Activated CD4-positive, alpha-beta memory T cell treated with anti-CD3 and anti-CD28 coated beads for 36 hours (primary cell): Measurements from ENCODE around the gene FGF11. TPM values are rescaled to one million over a fixed set of nuclear protein-coding genes. Genes with fewer than 3 reads are reported as not detected.
A peak's percentile ranks its signal among the peaks of the same experiment; 100 is the strongest.

ENCODE experiments used
- CTCF ChIA-PET: fragments of 350-600 bp; sonication (Branson Sonifier 250); formaldehyde crosslinking; loops from one replicate; lab custom pipeline; 2021; ENCODE audit warnings: antibody characterized with exemption, inconsistent platforms; lab: Charles Lee
- POLR2A ChIA-PET: fragments of 350-600 bp; sonication (Branson Sonifier 250); formaldehyde crosslinking; loops from one replicate; lab custom pipeline; 2021; ENCODE audit warnings: antibody characterized with exemption; lab: Charles Lee
- DNase-seq: peaks from one replicate; pipeline ENCODE4 v3.0.0-alpha.2; 2020
- H3K27ac Mint-ChIP-seq: one replicate; pipeline ENCODE4 v1.8.0; 2021; ENCODE audit warnings: mixed read lengths
- H3K27me3 Mint-ChIP-seq: one replicate; pipeline ENCODE4 v1.8.0; 2021; ENCODE audit warnings: mixed read lengths
- H3K36me3 Mint-ChIP-seq: one replicate; pipeline ENCODE4 v1.8.0; 2021; ENCODE audit warnings: mixed read lengths
- H3K4me1 Mint-ChIP-seq: one replicate; pipeline ENCODE4 v1.8.0; 2021; ENCODE audit warnings: low read depth, mixed read lengths
- H3K4me3 Mint-ChIP-seq: one replicate; pipeline ENCODE4 v1.8.0; 2021; ENCODE audit warnings: mild to moderate bottlenecking, mixed read lengths
- H3K9me3 Mint-ChIP-seq: one replicate; pipeline ENCODE4 v1.8.0; 2021; ENCODE audit warnings: mixed read lengths
- intact Hi-C: fragments of 100-400 bp; cut with micrococcal nuclease; formaldehyde crosslinking; loops from one replicate; pipeline ENCODE4 v1.15.1; 2023
- total RNA-seq, 2 experiments: library from RNA; stranded (reverse); gene quantifications; one replicate each; pipeline ENCODE4 v1.2.3, GENCODE V29; 2021

The FGF11 gene
- total RNA-seq, result 1 to 10 TPM; 1.0 to 2.1 TPM

GRCh38 chr17:7439462-7440112, at the start of gene FGF11:
Gene FGF11, plus strand, starts transcription at chr17:7439512. Its CDS starts 109 bp downstream, at chr17:7439621.
- intact Hi-C loops, result loop anchor here (5.0 to 10.0 kb wide), 3 partner anchors 107 to 685 kb away; partner anchors contain the start of genes CTDNEP1, ELP5 and HES7
- Mint-ChIP-seq H3K27me3 (peaks cover 42% of the 10 kb centered on the region), H3K27ac (no peak within 1 kb of the TSS), H3K4me3 (peak within 1 kb of the TSS; percentile 66), H3K9me3 (no peaks in the 10 kb centered on the region), H3K4me1 (peaks cover 43% of the 10 kb centered on the region), H3K36me3 (peaks cover 6% of the 10 kb centered on the region)
- CTCF ChIA-PET, result interaction anchor here (1.6 to 1.7 kb wide), 2 partner anchors 84 to 121 kb away, joined by 7 to 8 read pairs; partner anchors contain the start of gene SENP3
- no peak for DNase-seq
- POLR2A ChIA-PET, result interaction anchor here (0.9 kb wide), 1 partner anchor 248 kb away, joined by 3 read pairs; the partner anchor contains the start of gene TP53

DNA sequence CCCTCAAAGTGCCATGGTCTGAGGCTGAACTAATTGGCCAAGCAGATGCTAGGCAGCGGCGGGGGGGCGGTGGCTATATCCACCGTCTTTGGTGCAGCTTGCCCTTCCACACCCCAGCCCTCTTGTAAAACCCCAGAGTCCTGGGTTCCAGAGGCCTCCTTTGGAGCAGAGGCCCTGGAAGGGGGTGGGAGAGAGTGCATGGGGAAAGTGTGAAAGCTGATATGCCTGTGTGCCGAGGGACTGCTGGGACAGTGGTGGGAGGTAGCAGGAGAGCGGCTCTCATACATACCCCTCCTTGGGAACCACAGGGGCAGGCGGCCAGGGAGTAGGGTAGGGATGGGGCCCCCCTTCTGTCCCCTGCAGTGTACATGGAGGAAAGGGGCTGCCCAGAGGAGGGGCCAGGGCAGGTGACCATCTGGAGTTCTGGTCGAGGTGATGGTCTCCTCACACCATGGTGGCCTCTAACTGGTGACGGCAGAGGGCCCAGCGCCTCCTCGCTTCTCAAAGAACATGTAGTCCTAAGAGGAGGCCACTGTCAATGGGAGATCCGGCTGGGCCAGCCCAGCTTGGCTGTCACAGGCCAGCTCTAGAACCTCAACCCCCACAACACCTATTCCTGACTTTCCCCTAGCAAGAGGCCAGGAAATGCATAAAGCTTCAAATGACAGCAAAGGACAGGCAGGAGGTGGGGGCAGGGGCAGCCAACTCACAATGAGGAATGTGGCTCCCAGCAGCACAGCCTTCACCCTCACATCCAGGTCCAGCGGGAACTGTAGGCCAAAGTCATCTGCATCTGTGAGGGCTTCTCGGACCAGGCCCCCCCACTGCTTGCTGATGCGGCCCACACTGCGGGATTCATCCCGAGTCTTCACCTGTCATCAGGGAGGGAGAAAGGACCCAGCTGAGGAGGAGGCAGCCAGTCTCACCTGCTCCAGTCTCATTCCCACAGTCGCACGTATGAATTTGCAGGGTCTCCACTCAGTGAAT, 49.1 kb upstream of the FGF11 start:
- no peaks in the 10 kb centered on the region for H3K27me3 Mint-ChIP-seq
- peaks cover 28% of the 10 kb centered on the region for H3K36me3 Mint-ChIP-seq
- ChIA-PET POLR2A (interaction anchor here (1.4 kb wide), 1 partner anchor 13 kb away, joined by 4 read pairs; the partner anchor contains the start of gene TMEM256), CTCF (interaction anchor here (1.6 kb wide), 1 partner anchor 34 kb away, joined by 9 read pairs; no protein-coding TSS in a partner anchor)
- intact Hi-C loops, result loop anchor here (5.0 kb wide), 1 partner anchor 108 kb away; the partner anchor contains the start of gene SLC2A4
- H3K27ac Mint-ChIP-seq, result no peak overlapping the region
- no peak overlapping the region for H3K4me3 Mint-ChIP-seq
- no peaks in the 10 kb centered on the region for H3K9me3 Mint-ChIP-seq
- DNase-seq, result no peak
- peaks cover 29% of the 10 kb centered on the region for H3K4me1 Mint-ChIP-seq

DNA sequence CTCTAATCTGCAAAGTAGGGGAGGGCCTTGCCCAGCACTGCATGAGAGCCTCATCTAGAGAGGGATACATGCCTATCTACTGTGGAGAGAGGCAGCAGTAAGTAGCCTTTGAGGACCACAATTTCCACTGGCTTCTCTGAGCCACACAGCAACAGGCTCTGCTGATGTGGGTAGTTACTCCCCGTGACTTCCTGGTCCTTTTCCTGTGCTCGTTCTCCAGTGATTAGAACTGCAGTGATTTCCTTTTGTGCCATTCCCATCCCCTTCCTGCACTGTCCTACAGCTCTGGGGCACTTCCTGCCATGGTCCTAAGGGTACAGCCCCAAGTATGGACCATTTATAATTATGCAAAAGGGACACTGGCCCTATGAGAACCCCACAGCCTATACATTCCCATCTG, 48.0 kb upstream of the FGF11 start:
- Mint-ChIP-seq H3K9me3 (no peaks in the 10 kb centered on the region), H3K36me3 (peaks cover 28% of the 10 kb centered on the region), H3K27ac (peak overlapping the region; percentile 75), H3K4me1 (peaks cover 29% of the 10 kb centered on the region), H3K4me3 (no peak overlapping the region), H3K27me3 (no peaks in the 10 kb centered on the region)
- no peak for DNase-seq
- ChIA-PET CTCF (no interaction called here), POLR2A (no interaction called here)
- intact Hi-C loops, result loop anchor here (5.0 kb wide), 1 partner anchor 109 kb away; the partner anchor contains the start of gene SLC2A4

DNA sequence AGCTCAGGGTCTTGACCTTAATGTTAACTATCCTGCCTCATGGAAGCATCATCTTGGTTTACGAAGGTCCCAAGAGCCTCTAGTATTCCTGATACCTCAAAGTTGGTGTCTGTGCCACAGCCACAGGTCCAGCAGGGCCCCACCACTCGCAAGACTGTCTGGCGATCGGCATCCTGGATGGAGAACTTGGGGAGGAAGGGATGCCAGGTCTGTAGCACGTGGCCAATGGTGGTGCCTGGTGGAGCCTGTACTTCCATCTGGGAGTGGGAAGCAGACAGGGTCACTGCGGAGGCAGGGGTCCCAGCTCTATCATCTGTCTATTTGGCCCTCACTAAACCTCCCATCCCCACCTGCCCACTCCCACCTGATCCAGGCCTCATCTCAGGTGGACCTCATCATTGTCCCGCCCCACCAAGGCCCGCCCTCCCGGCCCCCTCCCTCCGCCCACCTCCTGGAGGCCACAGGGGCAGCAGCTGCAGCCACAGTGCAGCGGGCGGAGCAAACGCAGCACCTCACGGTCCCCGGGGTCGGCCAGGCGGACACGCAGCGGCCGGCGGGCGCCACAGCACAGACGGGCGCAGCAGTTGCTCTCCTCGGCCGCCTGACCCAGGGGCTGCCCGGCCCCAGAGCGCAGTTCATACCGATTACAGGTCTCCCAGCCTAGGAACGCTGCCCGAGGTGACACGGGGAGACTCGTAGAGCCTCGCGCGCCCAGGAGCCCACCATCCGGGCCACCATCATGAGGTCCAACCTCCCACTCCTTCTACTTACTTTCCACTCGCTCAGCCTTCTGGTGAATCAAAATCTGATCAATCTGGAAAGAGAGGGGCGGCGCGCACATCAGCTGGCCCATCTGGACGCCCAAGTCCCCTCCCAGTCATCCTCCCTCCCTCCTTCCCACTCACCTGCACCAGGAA, 46.4 kb upstream of the FGF11 start:
- peak overlapping the region; percentile 67 for H3K27ac Mint-ChIP-seq
- H3K27me3 Mint-ChIP-seq, result no peaks in the 10 kb centered on the region
- ChIA-PET POLR2A (no interaction called here), CTCF (interaction anchor here (1.2 to 2.1 kb wide), 2 partner anchors 43 to 44 kb away, joined by 6 to 9 read pairs; no protein-coding TSS in a partner anchor)
- no peaks in the 10 kb centered on the region for H3K9me3 Mint-ChIP-seq
- H3K4me3 Mint-ChIP-seq, result peak overlapping the region; percentile 95
- H3K4me1 Mint-ChIP-seq, result peaks cover 29% of the 10 kb centered on the region
- intact Hi-C loops, result loop anchor here (5.0 kb wide), 1 partner anchor 111 kb away; the partner anchor contains the start of gene SLC2A4
- no peak for DNase-seq
- peaks cover 28% of the 10 kb centered on the region for H3K36me3 Mint-ChIP-seq

DNA sequence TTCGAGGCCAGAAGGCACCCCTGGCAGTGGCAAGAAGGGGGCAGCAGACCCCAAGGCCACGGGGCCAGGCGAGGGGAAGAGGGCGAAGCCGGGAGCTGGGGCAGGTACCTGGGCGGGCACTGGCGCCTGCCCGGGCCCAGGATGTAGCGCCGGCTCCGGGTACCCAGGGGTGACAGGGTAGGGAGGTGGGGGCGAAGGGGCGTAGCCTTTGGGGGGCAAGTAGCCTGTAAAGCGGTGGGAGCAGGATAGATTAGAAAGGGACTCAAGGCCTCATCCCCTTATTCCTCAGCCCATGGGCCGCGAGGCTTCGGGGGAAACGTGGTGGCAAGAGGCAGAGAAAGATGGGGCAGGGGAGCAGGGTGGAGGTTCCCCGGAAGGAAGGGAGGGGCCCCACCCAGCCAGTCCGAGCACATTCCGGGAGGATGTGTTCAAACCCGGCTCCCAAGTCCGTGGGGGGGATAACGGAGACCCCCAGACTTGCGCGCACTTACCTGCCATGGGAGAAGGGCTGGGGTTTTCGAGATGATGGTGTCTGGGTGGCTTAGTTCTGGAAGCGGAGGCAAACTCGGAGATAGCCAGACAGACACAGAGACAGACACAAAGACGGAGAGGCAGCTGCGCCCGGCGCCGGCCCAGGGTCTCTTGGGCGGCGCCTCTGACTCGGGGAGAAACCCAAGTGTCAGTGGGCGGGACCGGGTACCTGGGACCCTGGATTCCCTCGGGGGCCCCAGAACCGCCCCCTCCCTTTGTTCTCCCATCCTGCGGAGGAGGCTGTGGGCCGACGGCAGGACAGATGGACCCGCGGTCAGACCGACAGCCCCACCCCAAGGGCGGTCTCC, 45.5 kb upstream of the FGF11 start:
- DNase-seq, result peak; percentile 51
- peaks cover 28% of the 10 kb centered on the region for H3K36me3 Mint-ChIP-seq
- peak overlapping the region; percentile 88 for H3K27ac Mint-ChIP-seq
- H3K4me1 Mint-ChIP-seq, result peaks cover 29% of the 10 kb centered on the region
- H3K27me3 Mint-ChIP-seq, result no peaks in the 10 kb centered on the region
- intact Hi-C loops, result loop anchor here (1.0 to 5.0 kb wide), 3 partner anchors 10 to 112 kb away; partner anchors contain the start of genes SLC2A4, TMEM102 and TMEM256
- ChIA-PET CTCF (interaction anchor here (0.7 to 2.1 kb wide), 5 partner anchors 38 to 293 kb away, joined by 3 to 9 read pairs (median 4); partner anchors contain the start of genes SLC2A4, TMEM95 and TP53), POLR2A (interaction anchor here (0.7 to 1.6 kb wide), 3 partner anchors 10 to 90 kb away, joined by 3 to 8 read pairs (median 3); partner anchors contain the start of genes POLR2A and TMEM256)
- no peaks in the 10 kb centered on the region for H3K9me3 Mint-ChIP-seq
- H3K4me3 Mint-ChIP-seq, result peak overlapping the region; percentile 95

DNA sequence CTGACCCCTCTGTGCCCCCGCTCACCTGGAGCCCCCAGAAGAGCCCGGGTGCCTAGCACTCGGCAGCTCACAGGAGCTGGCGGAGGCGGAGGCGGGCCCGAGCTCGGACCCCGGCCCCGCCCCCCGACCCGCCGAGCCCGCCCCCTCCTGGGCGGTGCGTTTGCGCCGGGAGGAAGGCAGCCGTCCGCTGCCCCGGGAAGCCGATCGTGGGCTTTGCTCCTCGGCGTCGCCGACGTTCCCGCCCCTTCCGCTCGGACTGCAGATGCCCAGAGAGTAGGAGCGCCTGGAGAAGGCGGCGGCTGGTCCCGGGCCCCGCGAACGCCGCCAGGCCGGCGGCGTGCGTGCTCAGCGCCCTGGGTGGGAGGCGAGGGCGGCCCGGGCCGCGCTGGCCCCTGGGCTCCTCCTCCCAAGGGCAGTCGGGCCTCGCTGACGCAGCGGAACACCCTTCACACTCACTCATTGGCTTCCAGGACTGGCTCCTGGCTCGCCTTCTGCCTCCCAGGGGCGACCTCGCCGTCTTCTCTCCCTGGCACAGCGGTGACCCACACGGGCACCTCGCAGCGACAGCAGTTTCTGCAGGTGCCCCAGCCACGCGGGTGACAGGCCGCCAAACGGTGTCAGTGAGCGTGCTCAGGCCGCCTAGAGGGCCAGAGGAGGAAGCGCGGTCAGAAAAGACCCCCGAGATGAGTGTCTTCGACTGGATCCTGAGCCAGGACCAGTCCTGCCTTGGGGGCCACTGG, 44.7 kb upstream of the FGF11 start, which contains the start of gene PLSCR3:
Gene PLSCR3 (minus strand): TSS at position 74 of the 740 bp plus-strand sequence. CDS start 415 bp downstream, outside the sequence.
- H3K27ac Mint-ChIP-seq, result peak within 1 kb of the TSS; percentile 88

DNA sequence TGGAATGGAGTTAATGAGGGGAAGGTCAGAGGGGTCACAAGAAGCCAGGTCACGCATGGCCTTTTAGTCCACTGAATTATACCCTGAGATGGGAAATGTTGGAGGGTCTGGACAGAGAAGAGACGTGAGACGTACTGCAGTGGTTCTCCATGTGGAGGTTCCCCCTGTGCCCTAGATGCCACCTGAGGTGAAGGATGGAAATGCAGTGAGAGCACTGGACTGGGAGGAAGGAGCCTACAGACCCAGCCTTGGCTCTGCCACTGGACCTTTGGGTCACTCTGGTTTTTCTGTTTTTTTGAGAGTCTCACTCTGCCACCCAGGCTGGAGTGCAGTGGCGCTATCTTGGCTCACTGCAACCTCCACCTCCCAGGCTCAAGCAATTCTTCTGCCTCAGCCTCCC, 43.2 kb upstream of the FGF11 start:
- peaks cover 25% of the 10 kb centered on the region for H3K4me1 Mint-ChIP-seq
- intact Hi-C loops, result no loop called here
- peaks cover 16% of the 10 kb centered on the region for H3K36me3 Mint-ChIP-seq
- no peaks in the 10 kb centered on the region for H3K9me3 Mint-ChIP-seq
- H3K27ac Mint-ChIP-seq, result no peak overlapping the region
- no peaks in the 10 kb centered on the region for H3K27me3 Mint-ChIP-seq
- peak overlapping the region; percentile 11 for H3K4me3 Mint-ChIP-seq
- POLR2A ChIA-PET, result no interaction called here
- CTCF ChIA-PET, result interaction anchor here (1.2 kb wide), 1 partner anchor 85 kb away, joined by 3 read pairs; the partner anchor contains the start of gene SLC35G6
- no peak for DNase-seq

More for the DNA sequence above, 44.7 kb upstream of the FGF11 start, which contains the start of gene PLSCR3:
- peaks cover 25% of the 10 kb centered on the region for H3K36me3 Mint-ChIP-seq
- CTCF ChIA-PET, result interaction anchor here (0.7 to 2.1 kb wide), 5 partner anchors 39 to 292 kb away, joined by 3 to 9 read pairs (median 4); partner anchors contain the start of genes SLC2A4, TMEM95 and TP53
- POLR2A ChIA-PET, result interaction anchor here (0.7 to 1.6 kb wide), 3 partner anchors 9 to 90 kb away, joined by 3 to 8 read pairs (median 3); partner anchors contain the start of genes POLR2A and TMEM256
- H3K9me3 Mint-ChIP-seq, result no peaks in the 10 kb centered on the region
- peak within 1 kb of the TSS; percentile 95 for H3K4me3 Mint-ChIP-seq
- no peaks in the 10 kb centered on the region for H3K27me3 Mint-ChIP-seq
- DNase-seq, result peak; percentile 86
- intact Hi-C loops, result loop anchor here (1.0 to 5.0 kb wide), 3 partner anchors 10 to 112 kb away; partner anchors contain the start of genes SLC2A4, TMEM102 and TMEM256
- peaks cover 27% of the 10 kb centered on the region for H3K4me1 Mint-ChIP-seq

GRCh38 chr17:7398612-7399011, 40.7 kb upstream of the FGF11 start:
- no peak for DNase-seq
- H3K27ac Mint-ChIP-seq, result no peak overlapping the region
- H3K9me3 Mint-ChIP-seq, result no peaks in the 10 kb centered on the region
- ChIA-PET POLR2A (no interaction called here), CTCF (interaction anchor here (0.8 to 2.0 kb wide), 3 partner anchors 38 to 67 kb away, joined by 3 to 7 read pairs (median 3); partner anchors contain the start of gene TMEM95)
- H3K36me3 Mint-ChIP-seq, result no peaks in the 10 kb centered on the region
- no peak overlapping the region for H3K4me3 Mint-ChIP-seq
- H3K27me3 Mint-ChIP-seq, result no peaks in the 10 kb centered on the region
- peaks cover 16% of the 10 kb centered on the region for H3K4me1 Mint-ChIP-seq
- intact Hi-C loops, result no loop called here
